PC-9 (cell line): Measurements from ENCODE around the gene ZDHHC21.

Experiments
- EZH2 ChIP-seq: fragments of 200-600 bp; sonication (generic); IDR thresholded peaks from 2 replicates; pipeline ENCODE4 v1.8.0; 2017; ENCODE audit warnings: antibody characterized with exemption, low read depth
- TF ChIP-seq, protein P1 (sequence below): fragments of 200-600 bp; sonication (generic); conservative IDR thresholded peaks from 2 replicates; pipeline ENCODE4 v1.6.1; 2017; ENCODE audit warnings: mixed run types, antibody characterized with exemption, mild to moderate bottlenecking, moderate library complexity

DNA sequence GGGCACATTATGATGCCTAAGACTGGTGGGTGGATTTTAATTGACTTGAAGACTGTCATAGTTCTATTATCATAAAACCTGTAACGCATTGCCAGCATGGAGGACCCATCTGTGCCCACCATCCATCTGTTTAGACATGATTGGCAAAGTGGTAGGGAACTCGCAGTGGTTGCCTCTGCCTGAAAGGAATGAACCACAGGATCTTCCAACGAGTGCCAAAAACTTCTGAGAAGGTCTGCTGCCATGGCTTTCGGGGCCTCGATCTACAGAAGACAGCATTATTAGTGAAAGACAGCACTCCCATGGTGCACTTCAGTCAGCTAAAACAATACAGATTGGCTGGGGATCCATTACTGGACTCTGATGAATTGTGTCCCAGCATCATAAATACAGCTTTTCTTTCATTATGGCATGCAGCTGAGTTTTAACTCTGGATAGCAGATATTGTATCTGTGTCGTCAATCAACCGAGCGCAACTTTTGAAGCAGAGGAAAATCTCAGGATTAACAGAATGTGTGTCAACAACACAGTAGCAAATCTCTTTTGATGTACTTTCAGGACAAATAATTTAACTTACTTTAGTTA, 74.3 kb downstream of the ZDHHC21 start:
- TF ChIP-seq, protein P1, sequence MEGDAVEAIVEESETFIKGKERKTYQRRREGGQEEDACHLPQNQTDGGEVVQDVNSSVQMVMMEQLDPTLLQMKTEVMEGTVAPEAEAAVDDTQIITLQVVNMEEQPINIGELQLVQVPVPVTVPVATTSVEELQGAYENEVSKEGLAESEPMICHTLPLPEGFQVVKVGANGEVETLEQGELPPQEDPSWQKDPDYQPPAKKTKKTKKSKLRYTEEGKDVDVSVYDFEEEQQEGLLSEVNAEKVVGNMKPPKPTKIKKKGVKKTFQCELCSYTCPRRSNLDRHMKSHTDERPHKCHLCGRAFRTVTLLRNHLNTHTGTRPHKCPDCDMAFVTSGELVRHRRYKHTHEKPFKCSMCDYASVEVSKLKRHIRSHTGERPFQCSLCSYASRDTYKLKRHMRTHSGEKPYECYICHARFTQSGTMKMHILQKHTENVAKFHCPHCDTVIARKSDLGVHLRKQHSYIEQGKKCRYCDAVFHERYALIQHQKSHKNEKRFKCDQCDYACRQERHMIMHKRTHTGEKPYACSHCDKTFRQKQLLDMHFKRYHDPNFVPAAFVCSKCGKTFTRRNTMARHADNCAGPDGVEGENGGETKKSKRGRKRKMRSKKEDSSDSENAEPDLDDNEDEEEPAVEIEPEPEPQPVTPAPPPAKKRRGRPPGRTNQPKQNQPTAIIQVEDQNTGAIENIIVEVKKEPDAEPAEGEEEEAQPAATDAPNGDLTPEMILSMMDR: no peak
- TF ChIP-seq EZH2: no peak
